IPS-NIHi11 (cell line): ENCODE results near the gene ASB2.

Experiments used
- DNase-seq: peaks from one replicate; pipeline ENCODE4 v3.0.0; 2012; ENCODE audit warnings: mixed read lengths, low spot score

ASB2 gene, protein sequence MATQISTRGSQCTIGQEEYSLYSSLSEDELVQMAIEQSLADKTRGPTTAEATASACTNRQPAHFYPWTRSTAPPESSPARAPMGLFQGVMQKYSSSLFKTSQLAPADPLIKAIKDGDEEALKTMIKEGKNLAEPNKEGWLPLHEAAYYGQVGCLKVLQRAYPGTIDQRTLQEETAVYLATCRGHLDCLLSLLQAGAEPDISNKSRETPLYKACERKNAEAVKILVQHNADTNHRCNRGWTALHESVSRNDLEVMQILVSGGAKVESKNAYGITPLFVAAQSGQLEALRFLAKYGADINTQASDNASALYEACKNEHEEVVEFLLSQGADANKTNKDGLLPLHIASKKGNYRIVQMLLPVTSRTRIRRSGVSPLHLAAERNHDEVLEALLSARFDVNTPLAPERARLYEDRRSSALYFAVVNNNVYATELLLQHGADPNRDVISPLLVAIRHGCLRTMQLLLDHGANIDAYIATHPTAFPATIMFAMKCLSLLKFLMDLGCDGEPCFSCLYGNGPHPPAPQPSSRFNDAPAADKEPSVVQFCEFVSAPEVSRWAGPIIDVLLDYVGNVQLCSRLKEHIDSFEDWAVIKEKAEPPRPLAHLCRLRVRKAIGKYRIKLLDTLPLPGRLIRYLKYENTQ

DNA sequence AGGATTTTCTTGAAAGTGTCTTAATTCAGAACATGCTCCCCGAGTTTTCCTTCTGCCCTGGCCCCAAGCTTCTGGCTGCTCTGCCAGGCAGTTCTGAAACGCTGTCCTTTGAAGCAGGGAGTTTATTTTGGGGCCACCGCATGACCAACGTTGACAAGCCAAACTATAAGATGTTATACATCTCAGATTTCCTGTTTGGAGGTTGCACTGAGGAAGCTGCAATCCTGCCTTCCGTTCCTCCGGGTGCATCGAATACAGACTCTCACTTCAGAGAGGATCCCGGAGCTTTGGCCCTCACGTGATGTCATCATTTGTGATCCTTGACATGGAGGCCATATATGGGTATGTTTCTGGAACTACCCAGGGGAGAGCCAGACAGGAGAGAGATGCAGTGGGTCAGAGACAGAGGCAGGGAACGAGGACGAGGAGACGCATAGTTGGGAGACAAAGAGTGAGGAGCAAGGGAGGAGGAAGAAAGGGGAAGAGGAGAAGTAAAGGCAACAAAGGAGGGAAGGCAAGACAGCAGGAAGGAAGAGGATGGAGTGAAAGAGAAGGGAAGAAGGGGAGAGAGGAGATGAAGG lies at the start of gene ASB2:
TSS of gene ASB2 (minus strand) at position 94 of the 581 bp plus-strand sequence. CDS start 12,031 bp downstream, outside the sequence.
- DNase-seq: no peak

- DNase-seq: no peak
These were observed 49.4 kb upstream of the ASB2 start for GRCh38 chr14:94025720-94026119.

DNA sequence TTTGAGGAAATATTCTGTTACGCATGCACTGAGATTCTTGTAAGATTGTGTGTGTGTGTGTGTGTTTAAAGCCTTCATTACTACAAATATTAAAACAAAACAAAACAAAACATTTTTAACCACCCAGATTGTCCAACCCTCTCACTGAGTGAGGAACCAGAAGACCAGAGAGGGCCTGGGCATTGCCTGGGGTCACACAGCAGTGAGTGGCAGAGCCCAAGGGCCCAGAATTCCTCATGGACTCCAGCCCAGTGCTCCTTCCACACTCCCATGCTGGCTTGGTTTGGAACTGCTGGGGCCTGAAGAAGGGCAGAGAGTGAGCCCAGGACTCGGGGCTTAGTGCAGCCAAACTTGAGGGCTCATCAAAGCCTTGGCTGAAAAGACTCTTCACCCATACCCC lies 48.2 kb upstream of the ASB2 start:
- no peak for DNase-seq

DNA sequence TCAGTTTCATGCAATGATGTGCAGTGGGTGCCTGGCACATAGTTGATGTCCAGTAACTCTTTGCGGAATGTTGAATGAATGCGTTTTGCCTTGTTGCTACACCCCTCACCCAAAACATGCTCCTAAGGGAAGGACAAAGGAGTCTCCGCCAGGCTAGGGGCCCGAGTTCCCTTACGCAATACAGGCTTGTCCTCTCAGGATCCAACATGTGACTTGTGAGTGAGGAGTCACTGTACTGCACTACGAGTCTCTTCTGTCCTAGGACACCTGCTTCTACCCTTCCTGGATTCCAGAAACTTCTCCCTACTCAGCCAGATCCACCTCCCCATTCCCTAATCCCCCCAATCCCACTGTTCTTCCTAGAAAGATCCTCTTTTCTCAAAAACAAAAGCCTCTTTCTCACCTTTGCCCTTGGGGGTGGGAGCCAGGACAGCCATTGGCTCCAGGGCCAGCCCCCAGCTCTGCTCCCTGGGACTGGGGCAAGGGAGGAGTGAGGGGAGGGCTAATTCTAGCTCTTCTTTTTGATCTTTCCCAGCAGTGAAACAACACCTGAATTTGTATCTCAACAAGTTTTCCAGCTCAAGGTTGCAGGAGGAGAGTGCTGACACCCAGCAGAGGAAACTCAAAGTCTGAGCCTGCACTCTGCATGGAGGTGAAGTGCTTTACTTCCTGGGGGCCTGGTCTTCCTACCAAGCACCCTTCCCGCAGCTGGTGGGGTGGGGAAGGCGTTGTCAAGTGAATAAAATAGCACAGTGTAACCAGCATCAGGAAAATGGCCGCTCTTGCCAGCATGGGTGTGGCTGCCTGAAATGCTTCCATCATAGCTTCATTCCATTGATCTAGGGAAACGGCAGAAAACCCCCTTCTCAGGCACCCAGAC lies 46.4 kb upstream of the ASB2 start:
- no peak for DNase-seq

GRCh38 chr14:94021416-94022157 lies 45.2 kb upstream of the ASB2 start:
- no peak for DNase-seq

DNA sequence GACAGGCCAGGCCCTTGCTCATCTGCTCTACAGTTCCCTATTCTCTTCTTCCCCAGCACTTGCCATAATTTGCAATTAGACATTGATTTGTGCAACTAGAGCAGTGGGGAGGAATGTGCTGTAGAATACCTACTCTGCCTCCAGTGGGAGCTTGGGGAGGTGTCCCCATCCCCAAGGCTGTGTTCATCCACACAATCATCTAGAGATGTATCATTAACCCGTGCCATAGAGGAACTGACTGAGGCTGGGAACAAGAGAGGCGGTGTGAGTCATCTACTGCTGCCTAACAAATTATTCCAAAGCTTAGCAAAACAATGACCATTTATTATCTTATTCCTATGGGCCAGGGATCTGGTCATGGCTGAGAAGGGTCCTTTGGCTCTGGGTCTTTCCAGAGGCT lies 44.6 kb upstream of the ASB2 start:
- DNase-seq: no peak

- DNase-seq: no peak
These were observed 43.9 kb upstream of the ASB2 start for GRCh38 chr14:94020267-94020666.

DNA sequence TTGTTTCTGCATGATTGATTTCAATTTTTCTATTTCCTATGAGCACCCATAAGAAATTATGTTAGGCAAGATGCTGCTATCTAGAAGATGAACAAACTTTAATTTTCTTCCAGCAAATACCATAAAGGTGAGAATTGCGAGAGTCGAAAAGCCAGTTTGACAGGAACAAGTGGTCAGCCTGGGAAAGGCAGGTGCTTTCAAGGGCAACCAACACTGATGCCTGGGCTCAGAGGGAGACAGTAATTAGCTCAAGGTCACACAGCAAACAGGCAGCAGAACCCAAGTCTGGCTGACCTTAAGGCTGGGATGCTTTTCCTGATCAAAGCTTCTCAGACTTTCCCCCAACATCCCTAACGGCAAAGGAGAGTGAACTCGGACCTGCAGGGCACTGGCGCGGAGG lies 43.0 kb upstream of the ASB2 start:
- no peak for DNase-seq

- DNase-seq: no peak
These were observed 41.9 kb upstream of the ASB2 start for GRCh38 chr14:94018308-94018707.

GRCh38 chr14:94016446-94016976 lies 40.1 kb upstream of the ASB2 start:
- DNase-seq: no peak

GRCh38 chr14:94015223-94015622 lies 38.9 kb upstream of the ASB2 start:
- DNase-seq: no peak

GRCh38 chr14:94014382-94014781 lies 38.0 kb upstream of the ASB2 start:
- DNase-seq: no peak

- DNase-seq: no peak
These were observed 35.4 kb upstream of the ASB2 start for GRCh38 chr14:94011795-94012194.

- no peak for DNase-seq
These were observed 34.3 kb upstream of the ASB2 start for GRCh38 chr14:94010625-94011024.

DNA sequence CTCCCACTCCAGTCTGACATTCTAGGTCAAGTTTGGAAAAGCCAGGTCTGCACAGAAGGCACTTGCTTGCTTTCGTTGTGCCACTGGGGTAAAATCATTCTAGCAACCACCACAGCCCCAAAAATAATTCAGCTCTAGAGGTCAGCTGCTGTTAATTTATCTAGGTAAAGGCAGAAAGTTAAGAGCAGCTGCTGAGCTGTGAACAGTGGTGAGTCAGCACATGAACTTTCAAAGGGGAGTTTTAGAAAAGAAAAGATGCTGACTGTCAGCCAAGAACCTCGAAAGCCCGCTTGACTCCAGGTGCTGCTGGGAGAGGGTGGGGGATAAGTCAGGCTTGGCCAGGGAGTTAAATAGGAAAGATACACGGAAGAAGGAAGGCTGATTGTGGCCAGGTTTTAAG lies 33.4 kb upstream of the ASB2 start:
- peak; percentile 38 for DNase-seq

GRCh38 chr14:94008234-94008633 lies 31.9 kb upstream of the ASB2 start:
- DNase-seq: no peak

DNA sequence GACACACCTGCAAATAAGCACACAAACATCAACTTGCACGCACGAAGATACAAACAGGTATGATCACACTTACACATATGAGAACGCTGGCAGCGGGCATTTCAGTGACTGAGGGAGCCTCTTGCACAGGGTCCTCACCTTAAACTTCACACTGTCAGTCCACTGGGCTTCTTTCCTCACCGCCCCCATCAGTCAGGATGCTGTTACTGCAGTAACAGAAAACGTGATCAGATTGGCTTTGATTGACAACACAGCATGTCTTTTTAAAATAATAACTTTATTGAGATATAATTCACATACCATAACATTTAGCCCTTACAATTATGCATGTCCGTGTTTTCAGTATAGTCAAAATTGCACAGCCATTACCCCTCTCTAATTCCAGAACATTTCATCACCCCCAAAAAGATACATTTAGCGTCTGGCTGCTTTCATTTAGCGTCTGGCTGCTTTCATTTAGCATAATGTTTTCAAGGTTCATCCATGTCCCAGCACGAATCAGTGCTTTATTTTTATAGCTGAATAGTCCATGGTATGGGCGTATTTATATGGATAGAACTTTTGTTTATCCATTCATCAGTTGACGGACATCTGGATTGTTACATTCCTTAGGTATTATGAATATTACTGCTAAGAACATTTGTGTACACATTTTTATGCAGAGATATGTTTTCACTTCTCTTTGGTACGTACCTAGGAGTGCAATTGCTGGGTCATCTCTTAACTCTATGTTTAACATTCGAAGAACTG lies 29.1 kb upstream of the ASB2 start:
- DNase-seq: peak; percentile 55

DNA sequence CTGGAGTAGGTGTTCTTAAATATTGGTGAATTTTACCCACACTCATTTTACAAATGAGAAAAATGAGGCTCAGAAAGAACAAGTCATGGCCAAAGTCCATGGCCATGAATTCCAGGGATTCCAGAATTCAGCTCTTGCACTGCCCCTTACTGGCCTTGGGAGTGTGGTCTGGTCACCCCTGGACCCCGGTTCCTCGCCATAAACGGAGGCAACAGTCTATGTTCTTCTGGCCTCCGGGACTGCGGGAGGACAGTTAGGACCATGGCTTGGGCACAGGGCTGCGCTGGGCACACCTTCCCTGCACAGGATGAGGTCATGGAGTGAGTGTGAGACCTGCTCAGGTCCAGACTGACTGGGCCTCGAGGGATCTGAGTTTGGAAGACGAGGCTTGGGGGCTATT lies 27.6 kb upstream of the ASB2 start:
- DNase-seq: no peak

- no peak for DNase-seq
These were observed 27.0 kb upstream of the ASB2 start for GRCh38 chr14:94003397-94003796.
